Neuronal stem cell (in vitro differentiated cells): ENCODE data around the gene MYPN.

Source experiments
- DNase-seq: peaks from one replicate; pipeline ENCODE4 v3.0.0-alpha.2; 2013; ENCODE audit warnings: low spot score
- H2AFZ ChIP-seq: one replicate; pipeline ENCODE4 v1.6.1; 2013; ENCODE audit warnings: mild to moderate bottlenecking, low read length, inconsistent platforms
- H2AK5ac ChIP-seq: 2 replicates; pipeline ENCODE4 v1.6.1; 2013; ENCODE audit warnings: low read depth, mild to moderate bottlenecking, inconsistent platforms, low read length, moderate library complexity, mixed read lengths
- H2BK120ac ChIP-seq: 2 replicates; pipeline ENCODE4 v1.6.1; 2013; ENCODE audit warnings: low read depth, mild to moderate bottlenecking, inconsistent platforms, low read length, moderate library complexity, mixed read lengths
- H2BK12ac ChIP-seq: one replicate; pipeline ENCODE4 v1.6.1; 2013; ENCODE audit warnings: low read length, inconsistent platforms
- H2BK15ac ChIP-seq: 2 replicates; pipeline ENCODE4 v1.6.1; 2013; ENCODE audit warnings: mild to moderate bottlenecking, low read length, inconsistent platforms, mixed read lengths
- H2BK5ac ChIP-seq: one replicate; pipeline ENCODE4 v1.6.1; 2013; ENCODE audit warnings: inconsistent platforms, mild to moderate bottlenecking, low read length, moderate library complexity
- H3K14ac ChIP-seq: one replicate; pipeline ENCODE4 v1.6.1; 2013; ENCODE audit warnings: low read length, inconsistent platforms
- H3K18ac ChIP-seq: 2 replicates; pipeline ENCODE4 v1.6.1; 2013; ENCODE audit warnings: low read length, inconsistent platforms
- H3K23ac ChIP-seq: 2 replicates; pipeline ENCODE4 v1.6.1; 2013; ENCODE audit warnings: low read depth, mild to moderate bottlenecking, mixed read lengths, low read length, inconsistent platforms; ENCODE audit not compliant: poor library complexity
- H3K27ac ChIP-seq: replicated peaks from 3 replicates; pipeline ENCODE4 v1.5.1; 2013; ENCODE audit warnings: low read length, inconsistent platforms
- H3K27me3 ChIP-seq, 3 experiments: 2 replicates each; pipeline ENCODE4 v1.6.1; 2013; ENCODE audit warnings: low read length in 3 of 3, mild to moderate bottlenecking in 2 of 3, inconsistent platforms in 1 of 3, low read depth in 1 of 3, mixed read lengths in 1 of 3, moderate library complexity in 1 of 3; ENCODE audit not compliant: control insufficient read depth in 3 of 3, insufficient read depth in 3 of 3
- H3K36me3 ChIP-seq, 2 donors: replicated peaks in 1 of 2; 2 replicates each; pipeline ENCODE4 v1.6.1; 2013; ENCODE audit warnings: low read length in 2 of 2; ENCODE audit not compliant: control insufficient read depth in 2 of 2, insufficient read depth in 2 of 2
- H3K4ac ChIP-seq: 2 replicates; pipeline ENCODE4 v1.6.1; 2013; ENCODE audit warnings: inconsistent platforms, mild to moderate bottlenecking, low read length, moderate library complexity
- H3K4me1 ChIP-seq, 2 donors: 1 replicate in 1 of 2; 2 replicates in 1 of 2; pipeline ENCODE4 v1.6.1; 2013; ENCODE audit warnings: low read length in 2 of 2, low read depth in 1 of 2; ENCODE audit not compliant: control insufficient read depth in 2 of 2, insufficient read depth in 1 of 2
- H3K4me2 ChIP-seq: one replicate; pipeline ENCODE4 v1.6.1; 2013; ENCODE audit warnings: mild to moderate bottlenecking, low read length, inconsistent platforms; ENCODE audit not compliant: insufficient read depth, poor library complexity, severe bottlenecking
- H3K4me3 ChIP-seq, 2 donors: 2 replicates each; pipeline ENCODE4 v1.5.1; 2013; ENCODE audit warnings: low read length in 2 of 2, mild to moderate bottlenecking in 2 of 2, inconsistent platforms in 1 of 2, moderate library complexity in 1 of 2
- H3K79me1 ChIP-seq: one replicate; pipeline ENCODE4 v1.6.1; 2013; ENCODE audit warnings: low read depth, mild to moderate bottlenecking, inconsistent platforms, low read length, moderate library complexity
- H3K9ac ChIP-seq: one replicate; pipeline ENCODE4 v1.6.1; 2013; ENCODE audit warnings: mild to moderate bottlenecking, low read depth, low read length, inconsistent platforms; ENCODE audit not compliant: poor library complexity
- H3K9me3 ChIP-seq, 2 donors: replicated peaks in 1 of 2; 2 replicates each; pipeline versions ENCODE3 to v1.6.1; 2013; ENCODE audit warnings: low read length in 2 of 2, mild to moderate bottlenecking in 2 of 2, inconsistent platforms in 1 of 2, low read depth in 1 of 2, mixed read lengths in 1 of 2, moderate library complexity in 1 of 2; ENCODE audit not compliant: control insufficient read depth in 2 of 2, insufficient read depth in 1 of 2
- H4K8ac ChIP-seq: one replicate; pipeline ENCODE4 v1.6.1; 2013; ENCODE audit warnings: low read depth, mild to moderate bottlenecking, inconsistent platforms, low read length, moderate library complexity
- H4K91ac ChIP-seq: one replicate; pipeline ENCODE4 v1.6.1; 2013; ENCODE audit warnings: low read length, low read depth, mild to moderate bottlenecking, inconsistent platforms; ENCODE audit not compliant: poor library complexity
- WGBS, 2 donors: extraction: QIAGEN DNeasy Blood & Tissue Kit; methylation state at CpG; one replicate each; pipeline ENCODE4 v1.1.7; 2013; ENCODE audit warnings: missing lambda C conversion rate in 2 of 2, mixed read lengths in 1 of 2; ENCODE audit not compliant: insufficient read length in 2 of 2, insufficient replicate concordance in 1 of 2; ENCODE audit errors: extremely low coverage in 2 of 2; 5-methylcytosine and 5-hydroxymethylcytosine counted together

MYPN gene

GRCh38 chr10:68099736-68100135 lies 9.6 kb upstream of the MYPN start:
- WGBS, 2 donors = no CpG with 5 or more reads among the region's 3 CpGs

DNA sequence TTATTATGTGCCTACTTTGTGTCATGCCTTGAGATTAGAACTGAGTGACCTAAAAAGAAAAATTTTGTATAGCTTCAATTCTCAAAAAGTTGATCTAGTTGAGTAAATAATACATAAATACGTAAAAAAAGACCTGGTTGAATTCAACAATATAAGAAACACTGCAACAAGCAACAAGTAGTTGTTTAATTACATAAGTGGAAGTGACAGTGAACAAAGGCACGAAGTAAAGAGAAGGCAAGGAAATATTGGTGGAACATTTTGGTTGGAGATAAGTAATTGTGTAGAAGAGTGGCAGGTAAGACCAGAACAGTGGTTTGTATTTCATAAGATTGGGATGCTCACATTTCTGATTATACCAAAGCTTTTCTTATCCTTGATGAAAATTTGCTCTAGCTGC lies 8.2 kb upstream of the MYPN start:
- Histone ChIP-seq H3K9me3 (no peaks in the 10 kb centered on the region), H4K91ac (no peak overlapping the region), H3K18ac (no peak overlapping the region), H2BK15ac (no peak overlapping the region), H3K79me1 (no peaks in the 10 kb centered on the region), H3K14ac (no peak overlapping the region), H2BK120ac (no peak overlapping the region), H3K9ac (no peak overlapping the region), H3K4me1 (peaks cover 0 to 2% of the 10 kb centered on the region in 2 donors), H2BK12ac (no peak overlapping the region), H3K36me3 (no peaks in the 10 kb centered on the region), H3K27me3 (no peaks in the 10 kb centered on the region), H4K8ac (no peak overlapping the region), H3K4me2 (no peak overlapping the region), H3K4me3 (no peak overlapping the region), H2AFZ (no peak overlapping the region), H3K23ac (no peak overlapping the region), H3K27ac (no peak overlapping the region), H2BK5ac (no peak overlapping the region), H2AK5ac (no peak overlapping the region), H3K4ac (no peak overlapping the region)
- no CpG with 5 or more reads among the region's 2 CpGs for WGBS, 2 donors
- no peak for DNase-seq

More at GRCh38 chr10:68099736-68100135, 9.6 kb upstream of the MYPN start:
- no peak overlapping the region for H4K8ac ChIP-seq
- H3K79me1 ChIP-seq = no peaks in the 10 kb centered on the region
- H3K27me3 ChIP-seq = no peaks in the 10 kb centered on the region
- no peak for DNase-seq
- no peak overlapping the region for H2AFZ ChIP-seq
- peaks cover 0 to 2% of the 10 kb centered on the region in 2 donors for H3K4me1 ChIP-seq
- no peak overlapping the region for H2AK5ac ChIP-seq
- no peaks in the 10 kb centered on the region for H3K9me3 ChIP-seq
- H3K36me3 ChIP-seq = no peaks in the 10 kb centered on the region
- no peak overlapping the region for H3K23ac ChIP-seq
- H3K27ac ChIP-seq = no peak overlapping the region
- no peak overlapping the region for H3K18ac ChIP-seq
- H3K4me2 ChIP-seq = no peak overlapping the region
- H2BK15ac ChIP-seq = no peak overlapping the region
- no peak overlapping the region for H3K4ac ChIP-seq
- H2BK5ac ChIP-seq = no peak overlapping the region
- H3K4me3 ChIP-seq = no peak overlapping the region
- H3K9ac ChIP-seq = no peak overlapping the region
- H2BK120ac ChIP-seq = no peak overlapping the region
- no peak overlapping the region for H3K14ac ChIP-seq
- H4K91ac ChIP-seq = no peak overlapping the region
- no peak overlapping the region for H2BK12ac ChIP-seq

DNA sequence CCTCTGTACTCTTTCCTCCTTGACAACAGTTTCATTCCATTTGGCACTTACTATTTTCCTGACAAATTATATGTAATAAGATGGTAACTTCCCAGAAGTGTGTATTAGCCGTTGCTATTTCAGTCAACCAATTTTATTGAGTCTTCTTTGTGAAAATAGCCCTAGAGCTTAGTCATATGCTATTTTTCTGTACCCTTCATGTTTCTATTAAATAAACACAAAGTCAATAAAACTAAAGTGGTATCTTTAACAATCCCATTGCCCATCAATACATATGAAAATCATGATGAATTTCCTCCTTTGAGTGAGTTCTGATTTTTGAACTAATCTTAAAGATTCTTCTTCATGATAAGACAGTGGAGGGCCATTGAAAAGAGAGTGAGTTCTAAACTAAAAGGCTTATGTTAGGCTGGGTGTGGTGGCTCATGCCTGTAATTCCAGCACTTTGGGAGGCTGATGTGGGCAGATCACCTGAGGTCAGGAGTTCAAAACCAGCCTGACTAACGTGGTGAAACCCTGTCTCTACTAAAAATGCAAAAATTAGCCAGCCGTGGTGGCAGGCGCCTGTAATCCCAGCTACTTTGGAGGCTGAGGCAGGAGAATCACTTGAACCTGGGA lies 5.9 kb upstream of the MYPN start:
- no CpG with 5 or more reads among the region's 4 CpGs for WGBS, 2 donors

GRCh38 chr10:68103901-68104300 lies 5.4 kb upstream of the MYPN start:
- no peaks in the 10 kb centered on the region for H3K36me3 ChIP-seq
- H2AFZ ChIP-seq = no peak overlapping the region
- no peak overlapping the region for H3K4me3 ChIP-seq
- H3K14ac ChIP-seq = no peak overlapping the region
- no peak overlapping the region for H3K4me2 ChIP-seq
- no peak overlapping the region for H2BK120ac ChIP-seq
- no peaks in the 10 kb centered on the region for H3K9me3 ChIP-seq
- H3K27ac ChIP-seq = no peak overlapping the region
- H2BK15ac ChIP-seq = no peak overlapping the region
- no peak overlapping the region for H4K8ac ChIP-seq
- no peaks in the 10 kb centered on the region for H3K4me1 ChIP-seq
- no peak overlapping the region for H4K91ac ChIP-seq
- no peaks in the 10 kb centered on the region for H3K27me3 ChIP-seq
- H3K18ac ChIP-seq = no peak overlapping the region
- H3K4ac ChIP-seq = no peak overlapping the region
- no peak overlapping the region for H3K9ac ChIP-seq
- H2BK5ac ChIP-seq = no peak overlapping the region
- H2AK5ac ChIP-seq = no peak overlapping the region
- WGBS, 2 donors = no CpG with 5 or more reads among the region's 3 CpGs
- H2BK12ac ChIP-seq = no peak overlapping the region
- H3K79me1 ChIP-seq = no peaks in the 10 kb centered on the region
- H3K23ac ChIP-seq = no peak overlapping the region
- DNase-seq = no peak

More for the DNA sequence above, 5.9 kb upstream of the MYPN start:
- Histone ChIP-seq H3K23ac (no peak overlapping the region), H2BK15ac (no peak overlapping the region), H3K27ac (no peak overlapping the region), H3K14ac (no peak overlapping the region), H2BK5ac (no peak overlapping the region), H2BK12ac (no peak overlapping the region), H3K4me2 (no peak overlapping the region), H3K79me1 (no peaks in the 10 kb centered on the region), H3K4me3 (no peak overlapping the region), H3K9ac (no peak overlapping the region), H2BK120ac (no peak overlapping the region), H4K91ac (no peak overlapping the region), H3K27me3 (no peaks in the 10 kb centered on the region), H3K18ac (no peak overlapping the region), H3K4me1 (no peaks in the 10 kb centered on the region), H3K36me3 (no peaks in the 10 kb centered on the region), H4K8ac (no peak overlapping the region), H2AFZ (no peak overlapping the region), H2AK5ac (no peak overlapping the region), H3K9me3 (no peaks in the 10 kb centered on the region), H3K4ac (no peak overlapping the region)
- no peak for DNase-seq
